H9 (cell line): Measurements from ENCODE around the gene HRAS. TPM values are rescaled to one million over a fixed set of nuclear protein-coding genes. Genes with fewer than 3 reads are reported as not detected.

Source experiments
- DNase-seq: peaks from one replicate; pipeline ENCODE4 v3.0.0-alpha.2; 2017
- H2AFZ ChIP-seq: one replicate; pipeline ENCODE4 v1.6.1; 2013; ENCODE audit warnings: mild to moderate bottlenecking, low read length, control low read depth, moderate library complexity
- H2AK5ac ChIP-seq: 2 replicates; pipeline ENCODE4 v1.6.1; 2013; ENCODE audit warnings: low read length, control low read depth, mixed read lengths; ENCODE audit not compliant: insufficient read length
- H2BK120ac ChIP-seq: one replicate; pipeline ENCODE4 v1.6.1; 2013; ENCODE audit warnings: low read depth, mild to moderate bottlenecking, low read length, control low read depth, inconsistent platforms; ENCODE audit not compliant: poor library complexity, severe bottlenecking
- H2BK12ac ChIP-seq: 2 replicates; pipeline ENCODE4 v1.6.1; 2013; ENCODE audit warnings: low read length, control low read depth, mixed read lengths, low read depth; ENCODE audit not compliant: insufficient read length
- H2BK15ac ChIP-seq: 2 replicates; pipeline ENCODE4 v1.6.1; 2013; ENCODE audit warnings: low read depth, low read length, control low read depth
- H2BK20ac ChIP-seq: one replicate; pipeline ENCODE4 v1.6.1; 2013; ENCODE audit warnings: low read depth, mild to moderate bottlenecking, low read length, control low read depth, inconsistent platforms; ENCODE audit not compliant: poor library complexity, severe bottlenecking
- H2BK5ac ChIP-seq: 2 replicates; pipeline ENCODE4 v1.6.1; 2013; ENCODE audit warnings: low read length, control low read depth, mixed read lengths; ENCODE audit not compliant: insufficient read length
- H3K14ac ChIP-seq: 2 replicates; pipeline ENCODE4 v1.6.1; 2013; ENCODE audit warnings: low read length, control low read depth; ENCODE audit not compliant: insufficient read depth
- H3K18ac ChIP-seq: 2 replicates; pipeline ENCODE4 v1.6.1; 2013; ENCODE audit warnings: low read depth, mild to moderate bottlenecking, mixed read lengths, low read length, control low read depth; ENCODE audit not compliant: insufficient read length
- H3K23ac ChIP-seq: 2 replicates; pipeline ENCODE4 v1.6.1; 2013; ENCODE audit warnings: low read length, control low read depth, mixed read lengths, low read depth; ENCODE audit not compliant: insufficient read length
- H3K23me2 ChIP-seq: 2 replicates; pipeline ENCODE4 v1.6.1; 2013; ENCODE audit warnings: low read depth, mild to moderate bottlenecking, mixed read lengths, low read length, control low read depth; ENCODE audit not compliant: insufficient read length, poor library complexity, severe bottlenecking
- H3K27ac ChIP-seq: 2 replicates; pipeline ENCODE4 v1.5.1; 2013; ENCODE audit warnings: low read length, control low read depth, mixed read lengths, low read depth; ENCODE audit not compliant: insufficient read length
- H3K27me3 ChIP-seq: 2 replicates; pipeline ENCODE4 v1.6.1; 2013; ENCODE audit warnings: low read length, control low read depth, inconsistent platforms; ENCODE audit not compliant: insufficient read depth
- H3K4ac ChIP-seq: 2 replicates; pipeline ENCODE4 v1.6.1; 2013; ENCODE audit warnings: low read depth, mild to moderate bottlenecking, control low read depth, inconsistent platforms, low read length, moderate library complexity
- H3K4me1 ChIP-seq: 2 replicates; pipeline ENCODE4 v1.6.1; 2013; ENCODE audit warnings: low read length, control low read depth, inconsistent platforms; ENCODE audit not compliant: insufficient read depth
- H3K4me2 ChIP-seq: 2 replicates; pipeline ENCODE4 v1.6.1; 2013; ENCODE audit warnings: low read length, control low read depth, mixed read lengths; ENCODE audit not compliant: insufficient read length, insufficient read depth
- H3K56ac ChIP-seq: 2 replicates; pipeline ENCODE4 v1.6.1; 2013; ENCODE audit warnings: low read depth, mild to moderate bottlenecking, mixed read lengths, low read length, control low read depth; ENCODE audit not compliant: insufficient read length
- H3K79me1 ChIP-seq: 2 replicates; pipeline ENCODE4 v1.6.1; 2013; ENCODE audit warnings: low read depth, mild to moderate bottlenecking, moderate library complexity, low read length, control low read depth, inconsistent platforms; ENCODE audit not compliant: insufficient read depth, poor library complexity, severe bottlenecking
- H3K79me2 ChIP-seq: 2 replicates; pipeline ENCODE4 v1.6.1; 2013; ENCODE audit warnings: low read length, control low read depth, inconsistent platforms; ENCODE audit not compliant: insufficient read depth
- H3K9ac ChIP-seq: 2 replicates; pipeline ENCODE4 v1.6.1; 2013; ENCODE audit warnings: low read length, control low read depth, mixed read lengths; ENCODE audit not compliant: insufficient read length; ENCODE audit errors: extremely low read depth
- H3K9me3 ChIP-seq: one replicate; pipeline ENCODE4 v1.6.1; 2013; ENCODE audit warnings: low read depth, low read length, inconsistent platforms; ENCODE audit not compliant: control insufficient read depth
- H3T11ph ChIP-seq: one replicate; pipeline ENCODE4 v1.6.1; 2013; ENCODE audit warnings: mild to moderate bottlenecking, low read length, control low read depth, inconsistent platforms
- H4K20me1 ChIP-seq: one replicate; pipeline ENCODE4 v1.6.1; 2013; ENCODE audit not compliant: control insufficient read depth, insufficient read length, insufficient read depth
- H4K5ac ChIP-seq: 2 replicates; pipeline ENCODE4 v1.6.1; 2013; ENCODE audit warnings: low read depth, mild to moderate bottlenecking, mixed read lengths, low read length, control low read depth; ENCODE audit not compliant: insufficient read length
- H4K8ac ChIP-seq: replicated peaks from 2 replicates; pipeline ENCODE4 v1.6.1; 2013; ENCODE audit warnings: low read length, control low read depth, mixed read lengths, low read depth; ENCODE audit not compliant: insufficient read length
- H4K91ac ChIP-seq: 2 replicates; pipeline ENCODE4 v1.6.1; 2013; ENCODE audit warnings: low read depth, mild to moderate bottlenecking, moderate library complexity, mixed read lengths, low read length, control low read depth; ENCODE audit not compliant: insufficient read length
- H3K27ac Mint-ChIP-seq, 3 experiments: 2 replicates in 2 of 3; 3 replicates in 1 of 3; pipeline ENCODE4 v1.8.0; 2020 to 2021; ENCODE audit warnings: mixed read lengths in 3 of 3, mild to moderate bottlenecking in 1 of 3, moderate library complexity in 1 of 3
- H3K27me3 Mint-ChIP-seq: 2 replicates; pipeline ENCODE4 v1.8.0; 2021; ENCODE audit warnings: low read depth, mild to moderate bottlenecking, moderate library complexity, mixed read lengths
- H3K36me3 Mint-ChIP-seq, 3 experiments: 2 replicates in 2 of 3; 3 replicates in 1 of 3; pipeline ENCODE4 v1.8.0; 2020 to 2021; ENCODE audit warnings: low read depth in 3 of 3, mixed read lengths in 3 of 3; ENCODE audit not compliant: insufficient read depth in 1 of 3
- H3K4me1 Mint-ChIP-seq, 2 experiments: 2 replicates each; pipeline ENCODE4 v1.8.0; 2020; ENCODE audit warnings: mixed read lengths in 2 of 2
- H3K4me3 Mint-ChIP-seq, 2 experiments: 2 replicates in 1 of 2; 3 replicates in 1 of 2; pipeline ENCODE4 v1.8.0; 2020 to 2021; ENCODE audit warnings: mild to moderate bottlenecking in 2 of 2, mixed read lengths in 2 of 2, moderate library complexity in 1 of 2
- H3K9me3 Mint-ChIP-seq, 2 experiments: 2 replicates in 1 of 2; 3 replicates in 1 of 2; pipeline ENCODE4 v1.8.0; 2020; ENCODE audit warnings: mild to moderate bottlenecking in 2 of 2, mixed read lengths in 2 of 2, moderate library complexity in 1 of 2
- CTCF ChIP-seq: fragments of 200-600 bp; sonication (generic); conservative IDR thresholded peaks from 3 replicates; pipeline ENCODE4 v1.8.0; 2021; ENCODE audit warnings: antibody characterized with exemption, mild to moderate bottlenecking
- WGBS: extraction: QIAGEN DNeasy Blood & Tissue Kit; methylation state at CpG from one replicate; pipeline ENCODE4 v1.1.7; 2013; ENCODE audit warnings: missing lambda C conversion rate, low lambda C conversion rate, mixed read lengths; ENCODE audit not compliant: insufficient read length; ENCODE audit errors: extremely low coverage; 5-methylcytosine and 5-hydroxymethylcytosine counted together
- total RNA-seq: library from RNA; stranded (reverse); gene quantifications from 2 replicates; pipeline ENCODE4 v1.2.1, GENCODE V29; 2021

Gene HRAS
- total RNA-seq, 1 experiment from 2014 or later: 61.8 TPM

GRCh38 chr11:497565-498296 lies 37.6 kb downstream of the HRAS start:
- no peak for TF ChIP-seq CTCF
- no CpG with 5 or more reads among the region's 31 CpGs for WGBS
- no peak overlapping the region for H3K4me2 ChIP-seq
- no peak overlapping the region for H2BK12ac ChIP-seq
- no peaks in the 10 kb centered on the region for H3K27me3 ChIP-seq
- no peaks in the 10 kb centered on the region for H3K79me2 ChIP-seq
- H3K4me3 Mint-ChIP-seq: no peak overlapping the region
- H3K23ac ChIP-seq: no peak overlapping the region
- H3K9me3 ChIP-seq: no peaks in the 10 kb centered on the region
- no peak overlapping the region for H2BK15ac ChIP-seq
- no peak overlapping the region for H2BK120ac ChIP-seq
- H2BK5ac ChIP-seq: no peak overlapping the region
- no peaks in the 10 kb centered on the region for H3K23me2 ChIP-seq
- no peak overlapping the region for H2BK20ac ChIP-seq
- H3K27ac ChIP-seq: no peak overlapping the region
- no peak overlapping the region for H3K9ac ChIP-seq
- peak overlapping the region in 1 of 3 experiments; percentile 58; a peak in 2 of 7 replicates for H3K27ac Mint-ChIP-seq
- H3K9me3 Mint-ChIP-seq: peaks cover 12% of the 10 kb centered on the region in 2 experiments
- no peaks in the 10 kb centered on the region for H3K4me1 Mint-ChIP-seq
- no peak overlapping the region for H3K56ac ChIP-seq
- H2AFZ ChIP-seq: no peak overlapping the region
- H3K27me3 Mint-ChIP-seq: peaks cover 4% of the 10 kb centered on the region; the same call in 1 of the 2 replicates
- no peak overlapping the region for H4K91ac ChIP-seq
- no peak overlapping the region for H3K18ac ChIP-seq
- no peak overlapping the region for H3K14ac ChIP-seq
- peaks cover 41 to 74% (median 66%) of the 10 kb centered on the region in 3 experiments for H3K36me3 Mint-ChIP-seq
- no peak overlapping the region for H4K8ac ChIP-seq
- no peaks in the 10 kb centered on the region for H3K79me1 ChIP-seq
- H3T11ph ChIP-seq: no peak overlapping the region
- H2AK5ac ChIP-seq: no peak overlapping the region
- H4K20me1 ChIP-seq: no peaks in the 10 kb centered on the region
- H3K4ac ChIP-seq: no peak overlapping the region
- no peaks in the 10 kb centered on the region for H3K4me1 ChIP-seq
- H4K5ac ChIP-seq: no peak overlapping the region
- no peak for DNase-seq
